Activated B cell treated with CpG ODN at 0.5 μM for 24 hours (primary cell): Measurements from ENCODE around the gene TBX21. TPM values are rescaled to one million over a fixed set of nuclear protein-coding genes. Genes with fewer than 3 reads are reported as not detected.
A peak's percentile ranks its signal among the peaks of the same experiment; 100 is the strongest.

ENCODE experiments used
- ATAC-seq: fragments of 200-7000 bp; cut with Tn5 transposase; one replicate; pipeline ENCODE4 v1.10.0; 2021; ENCODE audit warnings: low read depth, mild to moderate bottlenecking, moderate library complexity
- CTCF ChIA-PET: fragments of 350-600 bp; sonication (Branson Sonifier 250); formaldehyde crosslinking; loops from one replicate; lab custom pipeline; 2021; ENCODE audit warnings: antibody characterized with exemption; lab: Charles Lee
- POLR2A ChIA-PET: fragments of 350-600 bp; sonication (Branson Sonifier 250); formaldehyde crosslinking; loops from one replicate; lab custom pipeline; 2021; ENCODE audit warnings: antibody characterized with exemption; lab: Charles Lee
- DNase-seq: peaks from one replicate; pipeline ENCODE4 v3.0.0; 2022
- H3K27ac Mint-ChIP-seq: one replicate; pipeline ENCODE4 v1.8.0; 2020; ENCODE audit warnings: mixed read lengths
- H3K27me3 Mint-ChIP-seq: one replicate; pipeline ENCODE4 v1.8.0; 2021; ENCODE audit warnings: mixed read lengths
- H3K36me3 Mint-ChIP-seq: one replicate; pipeline ENCODE4 v1.8.0; 2021; ENCODE audit warnings: low read depth, mixed read lengths
- H3K4me1 Mint-ChIP-seq: one replicate; pipeline ENCODE4 v1.8.0; 2021; ENCODE audit warnings: mixed read lengths
- H3K4me3 Mint-ChIP-seq: one replicate; pipeline ENCODE4 v1.8.0; 2020; ENCODE audit warnings: mild to moderate bottlenecking, mixed read lengths
- H3K9me3 Mint-ChIP-seq: one replicate; pipeline ENCODE4 v1.8.0; 2020; ENCODE audit warnings: mixed read lengths
- intact Hi-C: fragments of 100-400 bp; cut with micrococcal nuclease; formaldehyde crosslinking; loops from one replicate; pipeline ENCODE4 v1.15.1; 2024
- total RNA-seq: library from RNA; stranded (reverse); gene quantifications from 2 replicates; pipeline ENCODE4 v1.2.3, GENCODE V29; 2022
- TF ChIP-seq, protein P1 (sequence below): fragments of 200-600 bp; IDR thresholded peaks from one replicate; pipeline ENCODE4 v1.8.0; 2022; ENCODE audit warnings: antibody characterized with exemption, mild to moderate bottlenecking

TBX21 gene
- total RNA-seq, 1 donor from 2014 or later, result 3.8 TPM

DNA sequence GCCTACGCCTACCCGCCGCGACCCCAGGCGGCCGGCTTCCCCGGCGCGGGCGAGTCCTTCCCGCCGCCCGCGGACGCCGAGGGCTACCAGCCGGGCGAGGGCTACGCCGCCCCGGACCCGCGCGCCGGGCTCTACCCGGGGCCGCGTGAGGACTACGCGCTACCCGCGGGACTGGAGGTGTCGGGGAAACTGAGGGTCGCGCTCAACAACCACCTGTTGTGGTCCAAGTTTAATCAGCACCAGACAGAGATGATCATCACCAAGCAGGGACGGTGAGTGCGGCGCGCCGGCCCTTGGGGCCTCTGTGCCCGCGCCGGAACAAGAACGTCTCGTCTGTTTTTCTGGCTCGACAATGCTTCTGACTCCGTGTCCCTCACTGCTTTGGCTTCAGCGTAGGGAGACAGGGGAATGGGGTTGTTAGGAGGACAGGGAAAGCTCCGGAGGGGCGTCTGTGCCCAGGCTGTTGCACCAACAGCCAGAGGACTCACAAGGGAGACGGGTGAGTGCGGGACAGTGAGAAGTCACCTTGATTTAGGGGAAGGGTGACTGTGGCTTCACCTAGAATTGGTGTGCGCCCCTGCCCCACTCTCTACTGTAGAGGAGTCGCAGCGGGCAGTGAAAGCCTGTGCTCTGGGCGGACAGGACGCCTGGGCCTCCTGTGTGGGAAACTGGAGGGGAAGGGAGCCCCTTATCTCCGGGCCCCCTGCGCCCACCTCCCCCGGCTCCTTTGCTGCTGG, 806 bp downstream of the TBX21 start:
- CTCF ChIA-PET, result interaction anchor here (0.6 to 2.5 kb wide), 12 partner anchors 8 to 70 kb away, joined by 3 to 20 read pairs (median 4); partner anchors contain the start of gene TBKBP1
- H3K4me1 Mint-ChIP-seq, result peaks cover 57% of the 10 kb centered on the region
- peaks cover 2% of the 10 kb centered on the region for H3K27me3 Mint-ChIP-seq
- peak overlapping the region; percentile 94 for H3K4me3 Mint-ChIP-seq
- TF ChIP-seq, protein P1, sequence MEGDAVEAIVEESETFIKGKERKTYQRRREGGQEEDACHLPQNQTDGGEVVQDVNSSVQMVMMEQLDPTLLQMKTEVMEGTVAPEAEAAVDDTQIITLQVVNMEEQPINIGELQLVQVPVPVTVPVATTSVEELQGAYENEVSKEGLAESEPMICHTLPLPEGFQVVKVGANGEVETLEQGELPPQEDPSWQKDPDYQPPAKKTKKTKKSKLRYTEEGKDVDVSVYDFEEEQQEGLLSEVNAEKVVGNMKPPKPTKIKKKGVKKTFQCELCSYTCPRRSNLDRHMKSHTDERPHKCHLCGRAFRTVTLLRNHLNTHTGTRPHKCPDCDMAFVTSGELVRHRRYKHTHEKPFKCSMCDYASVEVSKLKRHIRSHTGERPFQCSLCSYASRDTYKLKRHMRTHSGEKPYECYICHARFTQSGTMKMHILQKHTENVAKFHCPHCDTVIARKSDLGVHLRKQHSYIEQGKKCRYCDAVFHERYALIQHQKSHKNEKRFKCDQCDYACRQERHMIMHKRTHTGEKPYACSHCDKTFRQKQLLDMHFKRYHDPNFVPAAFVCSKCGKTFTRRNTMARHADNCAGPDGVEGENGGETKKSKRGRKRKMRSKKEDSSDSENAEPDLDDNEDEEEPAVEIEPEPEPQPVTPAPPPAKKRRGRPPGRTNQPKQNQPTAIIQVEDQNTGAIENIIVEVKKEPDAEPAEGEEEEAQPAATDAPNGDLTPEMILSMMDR, result no peak
- H3K27ac Mint-ChIP-seq, result peak overlapping the region; percentile 87
- intact Hi-C loops, result loop anchor here (1.0 to 2.0 kb wide), 8 partner anchors 8 to 161 kb away; partner anchors contain the start of gene TBKBP1
- peak; percentile 48 for DNase-seq
- POLR2A ChIA-PET, result interaction anchor here (0.8 to 3.1 kb wide), 16 partner anchors 8 to 162 kb away, joined by 3 to 17 read pairs (median 6); partner anchors contain the start of genes KPNB1, SP2 and TBKBP1
- H3K9me3 Mint-ChIP-seq, result no peaks in the 10 kb centered on the region
- peaks cover 2% of the 10 kb centered on the region for H3K36me3 Mint-ChIP-seq
- ATAC-seq, result peak; percentile 8

DNA sequence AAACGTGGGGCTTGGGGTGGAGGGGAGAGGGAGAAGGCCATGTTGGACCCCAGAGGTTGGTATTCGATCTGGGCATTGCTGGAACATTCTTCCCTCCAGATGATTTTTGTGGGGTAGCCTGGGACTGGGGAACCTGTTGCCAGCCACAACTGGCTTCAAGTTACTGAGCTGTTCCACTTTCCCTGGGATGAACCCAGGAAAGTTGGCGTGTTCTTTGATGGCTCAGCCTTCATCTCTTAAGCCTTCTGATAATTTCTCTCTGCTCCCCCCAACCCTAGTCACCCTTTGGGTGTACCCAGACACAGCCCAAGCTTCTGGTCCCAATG, 2.1 kb downstream of the TBX21 start:
- TF ChIP-seq, protein P1, result no peak

DNA sequence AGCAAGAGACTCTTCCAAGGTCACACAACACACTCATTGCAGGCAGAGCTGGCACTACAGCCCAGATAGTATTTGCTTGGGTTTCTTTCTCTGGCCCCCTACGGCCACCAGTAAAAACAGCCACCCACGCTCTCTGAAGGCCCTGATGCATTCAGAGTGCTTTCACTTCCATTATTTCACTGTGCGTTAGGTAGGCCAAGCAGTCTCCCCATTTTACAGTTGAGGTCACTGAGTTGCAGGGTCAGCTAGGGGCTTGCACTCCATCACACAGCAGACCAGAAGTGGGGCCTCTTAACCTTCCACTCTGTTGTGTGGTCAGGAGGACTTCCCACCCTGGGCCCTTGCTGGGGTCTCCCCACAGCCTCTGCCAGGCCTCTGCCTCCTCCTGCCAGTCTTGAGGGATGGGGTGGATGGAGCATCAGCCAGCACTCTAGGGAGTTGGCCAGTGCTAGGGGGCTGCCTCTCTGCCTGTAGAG, 2.5 kb downstream of the TBX21 start:
- ChIA-PET POLR2A (interaction anchor here (0.6 to 3.1 kb wide), 5 partner anchors 16 to 742 kb away, joined by 3 to 15 read pairs (median 5); partner anchors contain the start of gene KPNB1), CTCF (interaction anchor here (0.7 to 1.7 kb wide), 8 partner anchors 10 to 72 kb away, joined by 3 read pairs; no protein-coding TSS in a partner anchor)
- peaks cover 2% of the 10 kb centered on the region for H3K27me3 Mint-ChIP-seq
- peaks cover 61% of the 10 kb centered on the region for H3K4me1 Mint-ChIP-seq
- ATAC-seq (peak; percentile 54), DNase-seq (peak; percentile 31)
- TF ChIP-seq, protein P1, result no peak
- intact Hi-C loops, result no loop called here
- H3K9me3 Mint-ChIP-seq, result no peaks in the 10 kb centered on the region
- peak overlapping the region; percentile 94 for H3K4me3 Mint-ChIP-seq
- peak overlapping the region; percentile 81 for H3K27ac Mint-ChIP-seq
- peaks cover 2% of the 10 kb centered on the region for H3K36me3 Mint-ChIP-seq

More for the DNA sequence above, 2.1 kb downstream of the TBX21 start:
- Mint-ChIP-seq H3K27me3 (peaks cover 2% of the 10 kb centered on the region), H3K4me3 (peak overlapping the region; percentile 94), H3K27ac (peak overlapping the region; percentile 81), H3K36me3 (peaks cover 2% of the 10 kb centered on the region), H3K4me1 (peaks cover 61% of the 10 kb centered on the region), H3K9me3 (no peaks in the 10 kb centered on the region)
- intact Hi-C loops, result no loop called here
- ATAC-seq (no peak), DNase-seq (no peak)
- POLR2A ChIA-PET, result interaction anchor here (0.7 to 3.1 kb wide), 4 partner anchors 31 to 96 kb away, joined by 5 to 15 read pairs (median 6); partner anchors contain the start of genes KPNB1, LRRC46 and MRPL10
- CTCF ChIA-PET, result interaction anchor here (0.7 to 1.2 kb wide), 4 partner anchors 10 to 70 kb away, joined by 3 read pairs; no protein-coding TSS in a partner anchor

DNA sequence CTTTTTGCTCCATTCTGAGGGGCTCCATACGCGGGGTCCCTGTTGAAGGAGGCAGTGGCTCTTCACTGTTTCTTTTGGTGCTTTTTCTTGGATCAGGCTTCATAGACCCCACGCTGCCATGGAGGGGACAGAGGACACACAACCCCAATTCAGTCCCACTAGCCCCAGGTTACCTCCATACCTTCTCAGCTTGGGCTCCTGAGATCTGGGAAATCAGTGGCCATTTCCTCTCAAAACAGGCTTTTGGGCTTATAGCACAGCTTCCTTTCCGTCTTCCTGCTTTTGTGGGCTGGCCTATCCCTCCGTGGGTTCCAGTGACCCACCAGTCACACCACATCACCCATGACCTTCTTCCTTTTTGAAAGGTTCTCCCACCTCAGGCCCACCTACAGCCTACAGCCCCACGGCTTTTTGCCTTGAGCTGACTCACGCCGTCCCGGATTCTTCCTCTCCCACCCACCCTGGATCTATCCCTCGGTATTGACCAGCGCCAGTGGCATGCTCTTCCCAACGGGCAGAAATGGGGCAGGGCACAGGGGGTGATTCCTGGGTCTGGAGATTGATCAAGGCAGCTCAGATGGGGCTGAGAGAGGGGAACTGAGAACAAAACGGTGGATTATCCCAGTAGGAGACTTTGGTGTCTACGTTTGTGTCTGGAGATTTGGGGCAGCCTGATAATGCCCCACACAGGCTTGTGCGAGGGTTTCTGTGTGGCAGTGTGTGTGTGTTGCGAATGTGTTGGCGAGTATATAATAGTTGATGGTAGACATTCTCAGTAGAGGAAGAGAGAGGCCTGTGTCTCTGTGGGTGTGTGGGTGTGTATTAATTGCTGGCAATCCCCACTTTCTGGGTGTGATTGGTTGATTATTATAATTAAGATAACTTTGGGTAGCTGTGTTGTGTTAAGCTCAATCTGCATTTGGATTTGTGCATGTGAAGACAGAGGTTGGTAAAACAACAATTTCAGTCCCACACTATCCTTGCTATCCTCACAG, 3.8 kb downstream of the TBX21 start:
- intact Hi-C loops, result no loop called here
- H3K36me3 Mint-ChIP-seq, result peaks cover 2% of the 10 kb centered on the region
- ATAC-seq (no peak), DNase-seq (peak; percentile 8)
- TF ChIP-seq, protein P1, result no peak
- peak overlapping the region; percentile 32 for H3K4me3 Mint-ChIP-seq
- no peaks in the 10 kb centered on the region for H3K9me3 Mint-ChIP-seq
- peaks cover 2% of the 10 kb centered on the region for H3K27me3 Mint-ChIP-seq
- ChIA-PET POLR2A (interaction anchor here (0.5 to 3.1 kb wide), 4 partner anchors 34 to 159 kb away, joined by 3 to 15 read pairs (median 3); partner anchors contain the start of genes KPNB1 and SP2), CTCF (interaction anchor here (0.8 to 7.7 kb wide), 5 partner anchors 18 to 73 kb away, joined by 3 to 64 read pairs (median 3); no protein-coding TSS in a partner anchor)
- H3K27ac Mint-ChIP-seq, result peak overlapping the region; percentile 81
- H3K4me1 Mint-ChIP-seq, result peaks cover 62% of the 10 kb centered on the region
